NCI-H1048 (cell line): ENCODE measurements around the gene PNMA6A.
A peak's percentile ranks its signal among the peaks of the same experiment; 100 is the strongest.
"Not testable (repeated sequence)": the region's sequence is repeated elsewhere in the genome, so short reads cannot be mapped to it uniquely, and the experiment has no call there.

Experiments used
- DNase-seq: peaks from one replicate; lab custom pipeline; 2025; lab: John Stamatoyannopoulos, UW

Gene PNMA6A

GRCh38 chrX:153071909-153072583, at the start of gene PNMA6A:
Gene PNMA6A (plus strand): TSS chrX:153072454. CDS start chrX:153073063, 609 bp downstream.
- not testable (repeated sequence) for DNase-seq

DNA sequence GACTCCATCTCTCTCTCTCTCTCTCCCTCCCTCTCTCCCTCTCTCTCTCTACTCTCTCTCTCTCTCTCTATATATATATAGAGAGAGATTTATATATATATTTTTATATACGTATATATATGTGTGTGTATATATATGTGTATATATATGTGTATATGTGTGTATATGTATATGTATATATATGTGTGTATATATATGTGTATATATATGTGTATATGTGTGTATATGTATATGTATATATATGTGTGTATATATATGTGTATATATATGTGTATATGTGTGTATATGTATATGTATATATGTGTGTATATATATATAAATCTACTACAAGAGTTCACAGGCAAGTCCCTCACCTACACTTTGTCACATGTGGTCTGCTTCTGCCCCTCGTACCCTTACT, 45.8 kb upstream of the PNMA6A start:
- DNase-seq, result not testable (repeated sequence)

- not testable (repeated sequence) for DNase-seq
These were observed 43.8 kb upstream of the PNMA6A start for GRCh38 chrX:153028487-153028886.

DNA sequence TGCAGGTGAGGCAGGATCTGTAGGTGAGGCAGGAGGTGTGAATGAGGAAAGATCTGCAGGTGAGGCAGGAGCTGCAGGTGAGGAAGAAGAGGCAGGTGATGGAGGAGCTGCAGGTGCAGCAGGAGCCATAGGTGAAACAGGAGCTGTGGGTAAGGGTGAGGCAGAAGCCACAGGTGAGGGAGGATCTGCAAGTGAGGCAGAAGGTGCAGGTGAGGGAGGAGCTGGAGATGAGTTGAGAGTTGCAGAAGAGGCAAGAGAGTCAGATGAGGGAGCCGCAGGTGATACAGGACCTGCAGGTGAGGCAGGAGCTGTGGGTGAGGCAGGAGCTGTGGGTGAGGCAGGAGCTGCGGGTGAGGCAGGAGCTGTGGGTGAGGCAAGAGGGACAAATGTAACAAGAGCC, 43.1 kb upstream of the PNMA6A start:
- DNase-seq, result no peak

GRCh38 chrX:153029875-153030274, 42.4 kb upstream of the PNMA6A start:
- no peak for DNase-seq

GRCh38 chrX:153030801-153031200, 41.5 kb upstream of the PNMA6A start:
- DNase-seq, result no peak

DNA sequence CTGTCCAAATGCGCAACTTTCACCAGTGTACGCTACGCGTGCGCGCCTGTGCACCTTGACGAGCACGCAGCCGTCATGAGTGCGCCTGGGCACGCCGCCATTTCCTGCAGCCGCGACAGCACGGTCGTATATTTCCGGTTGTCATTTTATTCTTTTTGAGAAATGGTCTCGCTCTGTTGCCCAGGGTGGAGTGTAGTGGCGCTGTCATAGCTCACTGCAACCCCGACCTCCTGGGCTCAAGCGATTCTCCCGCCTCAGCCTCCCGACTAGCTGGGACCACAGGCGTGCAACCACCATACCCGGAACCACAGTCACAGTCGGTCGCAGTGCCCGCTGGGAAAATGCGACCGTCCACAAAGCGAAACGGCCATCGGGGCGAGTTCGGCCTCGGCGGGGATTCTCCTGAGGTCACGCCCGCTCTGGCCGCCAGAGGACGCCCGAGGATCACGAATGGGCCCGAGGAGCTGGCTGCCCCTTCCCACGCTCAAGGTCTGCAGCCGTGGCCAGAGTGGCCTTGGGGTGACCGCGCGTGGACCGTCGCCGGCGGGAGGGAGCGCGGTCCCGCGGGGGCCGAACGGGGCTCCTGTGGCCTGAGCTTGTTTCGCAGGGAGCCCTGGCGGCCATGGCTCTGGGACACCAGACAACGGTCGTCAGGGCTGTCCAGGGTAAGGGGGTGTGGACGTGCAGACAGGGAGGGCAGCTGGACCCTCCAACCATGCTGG, 39.7 kb upstream of the PNMA6A start:
- DNase-seq, result peak; percentile 0

GRCh38 chrX:153049093-153049492, 23.2 kb upstream of the PNMA6A start:
- DNase-seq, result no peak

GRCh38 chrX:153052534-153052933, 19.7 kb upstream of the PNMA6A start:
- DNase-seq, result no peak

DNA sequence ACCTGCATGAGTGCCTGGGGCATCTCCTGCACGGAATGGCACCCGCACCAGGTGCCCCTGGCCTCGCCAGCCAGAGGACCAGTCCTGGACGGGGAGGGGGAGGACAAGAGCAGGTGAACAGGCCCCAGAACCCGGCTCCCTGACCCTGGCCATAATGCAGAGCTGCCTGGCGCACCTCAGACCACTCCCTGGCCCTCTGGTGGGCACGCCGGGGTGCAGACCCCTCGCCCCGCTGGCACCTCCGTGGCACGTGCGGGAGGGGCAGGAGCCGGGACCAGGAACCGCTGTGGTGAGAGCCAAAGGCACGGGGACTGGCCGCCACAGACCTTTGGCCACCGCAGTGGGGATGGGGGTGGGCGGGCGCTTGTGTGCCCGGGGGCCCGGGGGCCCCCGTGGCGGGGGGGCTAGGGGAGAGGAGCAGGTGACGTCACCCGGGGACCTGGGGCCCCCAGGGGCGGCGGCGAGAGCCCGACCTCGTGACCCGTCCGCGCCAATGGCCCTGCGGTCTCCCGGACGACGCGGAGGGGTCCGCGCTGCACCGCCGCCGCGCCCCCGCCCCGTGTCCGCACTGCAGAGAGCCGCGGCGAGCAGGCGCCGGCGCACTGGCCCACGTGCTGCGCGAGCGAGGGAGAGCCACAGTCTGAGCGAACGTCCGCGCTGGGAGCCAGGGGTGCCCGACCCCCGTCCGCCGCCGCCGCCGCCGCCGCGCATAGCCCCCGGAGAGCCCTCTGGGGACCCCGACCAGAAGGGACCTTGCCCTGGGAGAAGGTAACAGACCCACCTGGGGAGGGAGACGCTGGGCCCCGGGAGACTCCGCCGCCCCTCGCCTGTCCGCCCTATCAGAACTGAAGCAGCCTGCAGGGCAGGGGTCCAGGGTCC, 16.1 kb upstream of the PNMA6A start, which contains the start of gene PNMA3:
Gene PNMA3 (plus strand): TSS at position 600 of the 879 bp plus-strand sequence. CDS start 586 bp downstream, outside the sequence.
- no peak for DNase-seq

DNA sequence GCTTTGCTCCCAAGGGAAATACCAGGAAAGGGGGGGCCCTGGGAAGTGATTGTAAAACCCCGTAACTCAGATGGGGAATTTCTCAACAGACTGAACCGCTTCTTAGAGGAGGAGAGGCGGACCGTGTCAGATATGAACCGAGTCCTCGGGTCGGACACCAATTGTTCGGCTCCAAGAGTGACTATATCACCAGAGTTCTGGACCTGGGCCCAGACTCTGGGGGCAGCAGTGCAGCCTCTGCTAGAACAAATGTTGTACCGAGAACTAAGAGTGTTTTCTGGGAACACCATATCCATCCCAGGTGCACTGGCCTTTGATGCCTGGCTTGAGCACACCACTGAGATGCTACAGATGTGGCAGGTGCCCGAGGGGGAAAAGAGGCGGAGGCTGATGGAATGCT, 15.0 kb upstream of the PNMA6A start:
- DNase-seq, result no peak

DNA sequence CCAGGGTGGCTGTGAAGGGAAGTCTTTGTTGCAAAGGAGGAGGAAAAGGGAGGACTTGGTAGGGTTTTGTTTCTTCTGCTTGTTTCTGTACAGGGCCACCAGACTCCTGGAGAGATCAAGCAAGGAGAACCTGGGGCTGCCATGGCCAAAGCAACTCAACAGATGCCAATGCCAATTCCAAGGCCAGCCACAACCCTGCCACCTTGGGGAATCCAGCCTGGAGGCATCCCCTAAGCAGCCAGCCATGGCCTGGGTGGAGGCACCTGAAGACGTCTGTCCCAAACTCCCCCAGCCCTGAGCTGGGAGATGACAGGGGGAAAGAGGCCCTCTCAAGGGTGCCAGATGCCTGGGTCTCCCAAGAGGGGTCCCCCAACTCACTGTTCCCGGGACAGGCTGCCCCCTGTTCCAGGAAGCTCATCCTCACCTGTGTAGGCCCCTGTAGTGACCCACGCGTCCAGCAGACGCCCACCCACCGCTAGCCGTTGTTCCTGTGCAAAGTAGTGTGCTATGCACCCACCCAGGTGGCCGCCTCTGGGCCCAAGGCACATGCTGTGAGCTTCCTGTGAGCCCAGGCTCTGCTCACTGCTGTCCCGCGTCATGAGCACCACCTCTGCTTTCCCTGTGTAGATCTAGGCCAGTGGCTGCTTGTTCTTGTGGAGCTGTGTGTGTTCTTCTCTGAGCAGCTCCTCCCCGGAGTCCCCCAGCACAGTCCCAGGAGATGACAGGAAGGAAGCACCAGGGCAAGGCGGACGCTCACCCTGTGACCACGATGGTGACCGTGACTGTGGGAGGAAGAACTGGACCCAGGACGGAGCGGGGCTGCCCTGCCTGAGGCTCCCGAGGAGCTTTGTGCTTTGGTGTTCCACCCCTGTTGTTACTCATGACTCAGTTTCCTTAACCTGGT, 12.8 kb upstream of the PNMA6A start:
- DNase-seq, result no peak

- no peak for DNase-seq
These were observed 12.2 kb upstream of the PNMA6A start for GRCh38 chrX:153060095-153060445.

GRCh38 chrX:153061732-153062131, 10.5 kb upstream of the PNMA6A start:
- no peak for DNase-seq

DNA sequence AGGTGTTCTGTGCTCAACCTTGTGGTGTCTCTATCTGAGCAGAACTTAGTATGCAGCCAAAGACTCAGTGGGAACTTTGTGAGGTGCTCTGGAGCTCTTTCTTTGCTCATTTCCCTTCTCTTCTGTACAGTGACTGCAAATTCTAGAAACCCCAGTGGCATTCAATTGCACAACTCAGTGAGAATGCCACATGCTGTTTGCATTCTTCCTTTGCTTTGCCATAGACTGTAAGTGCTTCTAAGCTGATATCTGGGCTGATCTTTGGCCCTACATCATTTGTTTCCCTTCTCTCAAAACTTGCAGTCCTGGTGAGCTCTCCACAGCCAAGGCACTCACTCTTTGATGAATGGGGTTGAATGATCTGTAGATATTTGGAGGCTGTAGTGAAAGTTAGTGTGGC, 8.9 kb upstream of the PNMA6A start:
- no peak for DNase-seq

DNA sequence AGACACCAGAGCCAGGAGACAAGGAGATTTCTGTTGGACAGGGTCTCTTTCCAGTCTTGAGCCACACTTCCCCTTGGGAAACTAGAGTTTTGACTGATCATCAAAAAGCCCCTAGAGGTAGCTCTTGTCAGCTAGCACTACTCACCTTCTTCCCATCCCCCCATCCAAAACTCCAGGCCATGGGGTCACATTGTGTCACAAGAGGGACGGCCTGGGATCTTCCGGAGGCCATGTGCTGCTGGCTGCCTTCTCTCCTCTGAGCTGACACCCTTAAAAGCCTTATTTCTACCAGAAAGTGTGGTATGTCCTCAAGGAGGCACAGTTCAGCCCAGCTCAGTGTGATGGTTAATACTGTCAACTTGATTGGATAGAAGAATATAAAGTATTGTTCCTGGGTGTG, 8.2 kb upstream of the PNMA6A start:
- DNase-seq, result no peak

- DNase-seq, result no peak
These were observed 6.9 kb upstream of the PNMA6A start for GRCh38 chrX:153065389-153065788.

GRCh38 chrX:153066402-153066801, 5.9 kb upstream of the PNMA6A start:
- not testable (repeated sequence) for DNase-seq

GRCh38 chrX:153073331-153073730, 1.1 kb downstream of the PNMA6A start:
- DNase-seq, result not testable (repeated sequence)

DNA sequence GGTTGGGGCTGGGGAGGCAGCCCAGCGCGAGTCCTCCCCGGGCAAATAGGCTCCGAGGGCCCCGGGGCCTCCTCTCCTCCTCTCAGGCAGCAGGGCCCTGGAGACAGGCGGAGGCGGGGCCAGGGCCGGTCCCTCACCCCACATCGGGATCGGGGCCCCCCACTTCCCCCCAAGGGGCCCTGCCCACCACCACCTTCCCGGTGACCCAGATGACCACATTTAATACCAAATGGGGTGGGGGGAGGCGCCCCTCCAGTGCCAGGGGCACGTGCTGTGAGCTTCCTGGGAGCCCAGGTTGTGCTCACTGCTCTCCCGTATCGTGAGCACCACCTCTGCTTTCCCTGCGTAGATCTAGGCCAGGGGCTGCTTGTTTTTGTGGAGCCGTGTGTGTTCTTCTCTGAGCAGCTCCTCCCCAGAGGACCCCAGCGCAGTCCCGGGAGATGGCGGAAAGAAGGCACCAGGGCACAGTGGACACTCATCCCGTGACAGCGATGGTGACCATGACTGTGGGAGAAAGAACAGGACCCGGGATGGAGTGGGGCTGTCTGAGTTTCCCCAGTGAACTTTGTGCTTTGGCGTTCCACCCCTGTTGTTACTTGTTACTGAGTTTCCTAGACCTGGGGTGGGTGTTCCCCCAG, 2.1 kb downstream of the PNMA6A start:
- DNase-seq, result no peak

DNA sequence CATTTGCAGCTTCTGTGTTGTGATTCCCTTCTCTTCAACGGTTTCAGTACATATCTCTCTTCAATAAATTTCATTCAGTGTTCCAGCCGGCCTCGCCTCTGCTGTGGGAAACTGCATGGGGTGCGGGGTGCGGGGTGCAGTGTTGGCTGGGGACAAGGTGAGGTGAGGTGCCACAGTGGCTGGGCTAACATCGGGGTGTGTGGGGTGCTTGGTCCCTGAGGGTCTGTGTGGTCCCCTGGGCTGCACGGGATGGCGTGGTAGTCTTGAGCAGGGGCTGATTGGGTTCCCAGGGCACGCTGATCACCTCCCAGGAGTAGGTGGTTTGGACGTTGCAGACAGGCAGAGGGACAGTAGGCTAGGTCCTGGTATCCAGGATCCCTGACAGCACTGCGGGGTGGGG, 2.7 kb downstream of the PNMA6A start:
- no peak for DNase-seq
